ENCODE measurements around the gene MYT1. TPM values are rescaled to one million over a fixed set of nuclear protein-coding genes. Genes with fewer than 3 reads are reported as not detected.

MYT1 gene
- total and polyA plus RNA-seq, 2 of the 13 experiments (the other 11 are each of a cell fraction or from before 2014, with no cell fraction given) = 0.58 to 2.5 TPM

DNA sequence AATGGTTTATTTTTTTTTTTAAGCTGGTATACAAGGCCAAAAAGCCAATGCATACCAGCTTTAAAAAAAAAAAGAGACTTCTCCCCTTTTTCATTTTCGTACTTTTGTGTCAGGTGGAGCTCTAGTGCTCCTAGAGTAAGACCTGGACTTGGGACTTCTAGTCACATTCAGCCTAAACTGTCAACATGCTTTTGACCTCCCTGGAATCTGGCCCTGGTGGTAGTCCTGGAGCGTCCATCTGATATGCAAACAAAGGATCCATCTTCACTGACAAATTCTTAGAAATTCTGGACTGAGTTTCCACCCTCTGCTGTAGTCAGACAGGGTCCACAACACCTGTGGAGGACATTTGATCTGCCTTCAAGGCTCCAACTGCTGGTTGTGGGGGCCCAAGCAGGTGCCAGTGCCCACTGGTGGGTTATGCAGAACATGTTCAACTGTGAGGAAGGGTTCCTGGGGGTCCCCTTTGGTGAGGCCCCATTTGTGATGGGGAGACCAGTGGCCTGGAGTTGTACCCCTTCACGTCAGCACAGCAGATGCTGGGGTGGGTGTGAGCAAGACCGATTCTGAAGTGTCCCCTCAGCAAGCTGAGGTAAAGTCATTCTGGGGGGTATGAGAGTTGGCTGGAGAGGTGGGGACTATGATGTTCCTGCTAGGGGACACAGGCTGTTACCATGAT is 78.7 kb downstream of the MYT1 start (continued):
- TF ChIP-seq, protein P1, sequence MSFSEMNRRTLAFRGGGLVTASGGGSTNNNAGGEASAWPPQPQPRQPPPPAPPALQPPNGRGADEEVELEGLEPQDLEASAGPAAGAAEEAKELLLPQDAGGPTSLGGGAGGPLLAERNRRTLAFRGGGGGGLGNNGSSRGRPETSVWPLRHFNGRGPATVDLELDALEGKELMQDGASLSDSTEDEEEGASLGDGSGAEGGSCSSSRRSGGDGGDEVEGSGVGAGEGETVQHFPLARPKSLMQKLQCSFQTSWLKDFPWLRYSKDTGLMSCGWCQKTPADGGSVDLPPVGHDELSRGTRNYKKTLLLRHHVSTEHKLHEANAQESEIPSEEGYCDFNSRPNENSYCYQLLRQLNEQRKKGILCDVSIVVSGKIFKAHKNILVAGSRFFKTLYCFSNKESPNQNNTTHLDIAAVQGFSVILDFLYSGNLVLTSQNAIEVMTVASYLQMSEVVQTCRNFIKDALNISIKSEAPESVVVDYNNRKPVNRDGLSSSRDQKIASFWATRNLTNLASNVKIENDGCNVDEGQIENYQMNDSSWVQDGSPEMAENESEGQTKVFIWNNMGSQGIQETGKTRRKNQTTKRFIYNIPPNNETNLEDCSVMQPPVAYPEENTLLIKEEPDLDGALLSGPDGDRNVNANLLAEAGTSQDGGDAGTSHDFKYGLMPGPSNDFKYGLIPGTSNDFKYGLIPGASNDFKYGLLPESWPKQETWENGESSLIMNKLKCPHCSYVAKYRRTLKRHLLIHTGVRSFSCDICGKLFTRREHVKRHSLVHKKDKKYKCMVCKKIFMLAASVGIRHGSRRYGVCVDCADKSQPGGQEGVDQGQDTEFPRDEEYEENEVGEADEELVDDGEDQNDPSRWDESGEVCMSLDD (CRISPR knock-in tag; IDR thresholded peaks at IDR 0.05; ENCODE audit: borderline replicate concordance) = peak; percentile 43; the same call in 1 of the 2 replicates
- TF ChIP-seq ZNF761 (CRISPR knock-in tag; conservative IDR thresholded peaks at IDR 0.05) = peak; percentile 90
- TF ChIP-seq JUN (CRISPR knock-in tag; IDR thresholded peaks at IDR 0.05) = peak; percentile 71; the same call in 1 of the 2 replicates
- no peak for TF ChIP-seq ZNF367 (CRISPR knock-in tag; IDR thresholded peaks at IDR 0.05; ENCODE audit: borderline replicate concordance)
- 0 out of 2 replicates have a peak, but pooled peaks have one; percentile 33 for TF ChIP-seq TP53 (CRISPR knock-in tag; conservative IDR thresholded peaks at IDR 0.05)
- no peak for TF ChIP-seq FOXC1 (CRISPR knock-in tag; IDR thresholded peaks at IDR 0.05; ENCODE audit: borderline replicate concordance)
- TF ChIP-seq ZNF317 (CRISPR knock-in tag; IDR thresholded peaks at IDR 0.05) = peak; percentile 86; the same call in 1 of the 2 replicates
- TF ChIP-seq KDM5A (IDR thresholded peaks at IDR 0.05; ENCODE audit: borderline replicate concordance, low read length) = no peak
- TF ChIP-seq IKZF1 (IDR thresholded peaks at IDR 0.05) = no peak
- TF ChIP-seq ZKSCAN8 (CRISPR knock-in tag; IDR thresholded peaks at IDR 0.05; ENCODE audit: borderline replicate concordance) = peak; percentile 70; the same call in 1 of the 2 replicates
- no peak for TF ChIP-seq CENPBD1 (CRISPR knock-in tag; IDR thresholded peaks at IDR 0.05; ENCODE audit: borderline replicate concordance, low read depth)
- TF ChIP-seq HIVEP1 (CRISPR knock-in tag; IDR thresholded peaks at IDR 0.05) = peak; percentile 62; the same call in 1 of the 2 replicates
- TF ChIP-seq SNAI1 (CRISPR knock-in tag; IDR thresholded peaks at IDR 0.05; ENCODE audit: borderline replicate concordance) = no peak
- peak; percentile 86 for TF ChIP-seq TFAP4 (IDR thresholded peaks at IDR 0.05; ENCODE audit: borderline replicate concordance, low read depth)
- TF ChIP-seq, protein P2, sequence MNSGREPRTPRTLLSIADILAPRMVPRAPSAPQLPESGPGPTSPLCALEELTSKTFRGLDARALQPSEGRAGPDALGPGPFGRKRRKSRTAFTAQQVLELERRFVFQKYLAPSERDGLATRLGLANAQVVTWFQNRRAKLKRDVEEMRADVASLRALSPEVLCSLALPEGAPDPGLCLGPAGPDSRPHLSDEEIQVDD (CRISPR knock-in tag; IDR thresholded peaks at IDR 0.05; ENCODE audit: borderline replicate concordance) = no peak
- TF ChIP-seq ZNF878 (CRISPR knock-in tag; IDR thresholded peaks at IDR 0.05) = peak; percentile 33; the same call in 1 of the 2 replicates
- no peak for TF ChIP-seq FIP1L1 (IDR thresholded peaks at IDR 0.05; ENCODE audit: borderline replicate concordance, insufficient read depth, low read depth, low read length)
- TF ChIP-seq ZBTB43 (CRISPR knock-in tag; conservative IDR thresholded peaks at IDR 0.05) = peak; percentile 89
- TF ChIP-seq ZNF788 (CRISPR knock-in tag; IDR thresholded peaks at IDR 0.05; ENCODE audit: borderline replicate concordance) = peak; percentile 56; the same call in 1 of the 2 replicates
- 0 out of 2 replicates have a peak, but pooled peaks have one; percentile 26 for TF ChIP-seq TCF7 (IDR thresholded peaks at IDR 0.05; ENCODE audit: low read depth)
- TF ChIP-seq ZNF790 (CRISPR knock-in tag; IDR thresholded peaks at IDR 0.05; ENCODE audit: borderline replicate concordance) = no peak; the same call in 1 of the 2 replicates
- TF ChIP-seq NR3C1 (CRISPR knock-in tag; IDR thresholded peaks at IDR 0.05) = no peak
- TF ChIP-seq GLI4 (CRISPR knock-in tag; IDR thresholded peaks at IDR 0.05; ENCODE audit: borderline replicate concordance) = 0 out of 2 replicates have a peak, but pooled peaks have one; percentile 5
- TF ChIP-seq DNMT3B (CRISPR knock-in tag; conservative IDR thresholded peaks at IDR 0.05) = no peak

Measured in HepG2 (cell line).